SK-N-MC (cell line): ENCODE results near the gene PICK1.

Source experiments
- EZH2 ChIP-seq: fragments of 200-600 bp; sonication (generic); IDR thresholded peaks from one replicate; pipeline ENCODE4 v1.6.1; 2017; ENCODE audit warnings: antibody characterized with exemption
- FOXP2 ChIP-seq: optimal IDR thresholded peaks from 2 replicates; pipeline ENCODE3; 2011; ENCODE audit warnings: mild to moderate bottlenecking, moderate library complexity; ENCODE audit not compliant: insufficient read depth; ENCODE audit errors: extremely low read length, control extremely low read depth
- POLR2AphosphoS5 ChIP-seq: IDR thresholded peaks from 2 replicates; pipeline ENCODE4 v1.6.1; 2012; ENCODE audit warnings: mild to moderate bottlenecking, low read depth, low read length, borderline replicate concordance

- TF ChIP-seq POLR2AphosphoS5 (no peak), EZH2 (no peak), FOXP2 (no peak)
These were observed 53.0 kb downstream of the PICK1 start, which contains the start of gene BAIAP2L2 for GRCh38 chr22:38110008-38110862.
